ENCODE data around the gene POU6F2.

DNA sequence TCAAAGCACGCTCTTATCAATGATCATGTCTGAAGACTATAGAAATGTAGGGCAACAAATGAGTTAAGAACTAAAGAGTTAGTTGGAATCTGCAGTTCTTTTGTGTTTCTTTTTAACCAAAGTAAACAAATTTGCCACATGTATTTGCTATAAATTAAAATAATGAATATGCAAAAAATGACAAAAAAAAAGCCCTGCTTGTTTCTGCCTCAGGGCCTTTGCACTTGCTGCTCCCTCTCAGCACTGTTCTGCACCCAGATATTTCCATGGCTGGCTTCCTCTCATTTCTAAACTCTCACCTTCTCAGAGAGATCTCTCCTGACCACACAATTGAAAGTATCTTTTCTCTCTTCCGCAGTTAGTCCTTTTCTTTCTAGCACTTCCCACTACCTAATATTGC, 406.7 kb downstream of the POU6F2 start:
- TF ChIP-seq, protein P1, sequence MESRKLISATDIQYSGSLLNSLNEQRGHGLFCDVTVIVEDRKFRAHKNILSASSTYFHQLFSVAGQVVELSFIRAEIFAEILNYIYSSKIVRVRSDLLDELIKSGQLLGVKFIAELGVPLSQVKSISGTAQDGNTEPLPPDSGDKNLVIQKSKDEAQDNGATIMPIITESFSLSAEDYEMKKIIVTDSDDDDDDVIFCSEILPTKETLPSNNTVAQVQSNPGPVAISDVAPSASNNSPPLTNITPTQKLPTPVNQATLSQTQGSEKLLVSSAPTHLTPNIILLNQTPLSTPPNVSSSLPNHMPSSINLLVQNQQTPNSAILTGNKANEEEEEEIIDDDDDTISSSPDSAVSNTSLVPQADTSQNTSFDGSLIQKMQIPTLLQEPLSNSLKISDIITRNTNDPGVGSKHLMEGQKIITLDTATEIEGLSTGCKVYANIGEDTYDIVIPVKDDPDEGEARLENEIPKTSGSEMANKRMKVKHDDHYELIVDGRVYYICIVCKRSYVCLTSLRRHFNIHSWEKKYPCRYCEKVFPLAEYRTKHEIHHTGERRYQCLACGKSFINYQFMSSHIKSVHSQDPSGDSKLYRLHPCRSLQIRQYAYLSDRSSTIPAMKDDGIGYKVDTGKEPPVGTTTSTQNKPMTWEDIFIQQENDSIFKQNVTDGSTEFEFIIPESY (IDR thresholded peaks at IDR 0.05; ENCODE audit: extremely low read depth, insufficient replicate concordance, low read length): no peak
- TF ChIP-seq EZH2phosphoT487 (IDR thresholded peaks at IDR 0.05; ENCODE audit: borderline replicate concordance) (no peak), CBX3 (IDR thresholded peaks at IDR 0.05; ENCODE audit: low read depth) (no peak), TCF7L2 (IDR thresholded peaks at IDR 0.05; ENCODE audit: borderline replicate concordance, extremely low read depth, insufficient read depth, insufficient read length) (no peak), RAD21 (IDR thresholded peaks at IDR 0.05; ENCODE audit: low read depth) (no peak), POLR2A (IDR thresholded peaks at IDR 0.05; ENCODE audit: borderline replicate concordance, extremely low read depth, insufficient read depth, insufficient read length) (no peak), SIN3A (IDR thresholded peaks at IDR 0.05; ENCODE audit: low read depth) (no peak), REST (IDR thresholded peaks at IDR 0.05; ENCODE audit: low read depth) (no peak), SRF (IDR thresholded peaks at IDR 0.05; ENCODE audit: low read depth) (no peak), EZH2 (IDR thresholded peaks at IDR 0.05) (no peak), CEBPB (IDR thresholded peaks at IDR 0.05; ENCODE audit: low read depth) (no peak)
- TF ChIP-seq, protein P2, sequence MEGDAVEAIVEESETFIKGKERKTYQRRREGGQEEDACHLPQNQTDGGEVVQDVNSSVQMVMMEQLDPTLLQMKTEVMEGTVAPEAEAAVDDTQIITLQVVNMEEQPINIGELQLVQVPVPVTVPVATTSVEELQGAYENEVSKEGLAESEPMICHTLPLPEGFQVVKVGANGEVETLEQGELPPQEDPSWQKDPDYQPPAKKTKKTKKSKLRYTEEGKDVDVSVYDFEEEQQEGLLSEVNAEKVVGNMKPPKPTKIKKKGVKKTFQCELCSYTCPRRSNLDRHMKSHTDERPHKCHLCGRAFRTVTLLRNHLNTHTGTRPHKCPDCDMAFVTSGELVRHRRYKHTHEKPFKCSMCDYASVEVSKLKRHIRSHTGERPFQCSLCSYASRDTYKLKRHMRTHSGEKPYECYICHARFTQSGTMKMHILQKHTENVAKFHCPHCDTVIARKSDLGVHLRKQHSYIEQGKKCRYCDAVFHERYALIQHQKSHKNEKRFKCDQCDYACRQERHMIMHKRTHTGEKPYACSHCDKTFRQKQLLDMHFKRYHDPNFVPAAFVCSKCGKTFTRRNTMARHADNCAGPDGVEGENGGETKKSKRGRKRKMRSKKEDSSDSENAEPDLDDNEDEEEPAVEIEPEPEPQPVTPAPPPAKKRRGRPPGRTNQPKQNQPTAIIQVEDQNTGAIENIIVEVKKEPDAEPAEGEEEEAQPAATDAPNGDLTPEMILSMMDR (IDR thresholded peaks at IDR 0.05 in 2 of 3, conservative IDR thresholded peaks at IDR 0.05 in 1 of 3; ENCODE audit: borderline replicate concordance in 1 of 3, insufficient read depth in 1 of 3, low read depth in 2 of 3, low read length in 2 of 3): no peak
- TF ChIP-seq, protein P3, sequence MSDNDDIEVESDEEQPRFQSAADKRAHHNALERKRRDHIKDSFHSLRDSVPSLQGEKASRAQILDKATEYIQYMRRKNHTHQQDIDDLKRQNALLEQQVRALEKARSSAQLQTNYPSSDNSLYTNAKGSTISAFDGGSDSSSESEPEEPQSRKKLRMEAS (IDR thresholded peaks at IDR 0.05): no peak
